Prostate gland (tissue), 2 donors: ENCODE measurements around the gene SLC24A3. TPM values are rescaled to one million over a fixed set of nuclear protein-coding genes. Genes with fewer than 3 reads are reported as not detected.

Experiments
- DNase-seq: peaks from one replicate; pipeline ENCODE4 v3.0.0-alpha.2; 2019; ENCODE audit warnings: low spot score
- H3K27ac ChIP-seq, 2 donors: fragments of 200-600 bp; sonication (generic); 2 replicates each; pipeline ENCODE4 v1.5.1; 2017 to 2019
- H3K27me3 ChIP-seq: fragments of 200-600 bp; sonication (generic); replicated peaks from 2 replicates; pipeline ENCODE4 v1.5.1; 2019; ENCODE audit not compliant: insufficient read depth
- H3K36me3 ChIP-seq, 2 donors: fragments of 200-600 bp; sonication (generic); 1 replicate in 1 of 2; 2 replicates in 1 of 2; pipeline versions ENCODE4 v1.5.1 to v1.8.1; 2017 to 2019
- H3K4me1 ChIP-seq: fragments of 200-600 bp; sonication (generic); replicated peaks from 2 replicates; pipeline ENCODE4 v1.5.1; 2019
- H3K4me3 ChIP-seq, 2 donors: fragments of 200-600 bp; sonication (generic); 2 replicates each; pipeline ENCODE4 v1.5.1; 2017 to 2019
- H3K9me3 ChIP-seq: fragments of 200-600 bp; sonication (generic); 2 replicates; pipeline ENCODE4 v1.5.1; 2017
- CTCF ChIP-seq, 4 experiments: fragments of 200-600 bp in 2 of 4; fragments of 450-650 bp in 2 of 4; sonication (generic) in 2 of 4; IDR thresholded peaks; 1 replicate in 3 of 4; 2 replicates in 1 of 4; pipeline ENCODE4 v1.5.1; 2016 to 2019; ENCODE audit warnings: antibody characterized with exemption in 4 of 4, mild to moderate bottlenecking in 2 of 4, moderate library complexity in 2 of 4
- POLR2A ChIP-seq: fragments of 450-650 bp; IDR thresholded peaks from one replicate; pipeline ENCODE4 v1.6.1; 2016; ENCODE audit warnings: antibody characterized with exemption, mild to moderate bottlenecking
- POLR2AphosphoS5 ChIP-seq: sonication (generic); formaldehyde crosslinking; IDR thresholded peaks from one replicate; pipeline ENCODE4 v1.6.1; 2017; ENCODE audit warnings: antibody characterized with exemption
- WGBS: methylation state at CpG from one replicate; pipeline ENCODE4 v1.1.5; 2018; 5-methylcytosine and 5-hydroxymethylcytosine counted together
- intact Hi-C: fragments of 100-400 bp; cut with DNase I; formaldehyde crosslinking; loops from one replicate; pipeline ENCODE4 v1.14.2; 2022
- total RNA-seq, 2 donors: library from RNA; depleted of rRNA; stranded (reverse); fragments of >200 nt; gene quantifications; one replicate each; pipeline ENCODE4 v1.1.0, GENCODE V29; 2016

Gene SLC24A3
- total RNA-seq, 2 donors from 2014 or later = 4.6 to 8.0 TPM

GRCh38 chr20:19257865-19258264, 45.4 kb downstream of the SLC24A3 start:
- Histone ChIP-seq H3K27ac (no peak overlapping the region), H3K4me1 (no peaks in the 10 kb centered on the region), H3K27me3 (no peaks in the 10 kb centered on the region), H3K4me3 (no peak overlapping the region), H3K9me3 (no peaks in the 10 kb centered on the region), H3K36me3 (no peaks in the 10 kb centered on the region)
- intact Hi-C loops = no loop called here
- WGBS = 76% methylated on average over 6 of the region's 6 CpGs
- TF ChIP-seq CTCF (IDR thresholded peaks at IDR 0.05) (no peak), POLR2AphosphoS5 (no peak), POLR2A (no peak)
- no peak for DNase-seq

DNA sequence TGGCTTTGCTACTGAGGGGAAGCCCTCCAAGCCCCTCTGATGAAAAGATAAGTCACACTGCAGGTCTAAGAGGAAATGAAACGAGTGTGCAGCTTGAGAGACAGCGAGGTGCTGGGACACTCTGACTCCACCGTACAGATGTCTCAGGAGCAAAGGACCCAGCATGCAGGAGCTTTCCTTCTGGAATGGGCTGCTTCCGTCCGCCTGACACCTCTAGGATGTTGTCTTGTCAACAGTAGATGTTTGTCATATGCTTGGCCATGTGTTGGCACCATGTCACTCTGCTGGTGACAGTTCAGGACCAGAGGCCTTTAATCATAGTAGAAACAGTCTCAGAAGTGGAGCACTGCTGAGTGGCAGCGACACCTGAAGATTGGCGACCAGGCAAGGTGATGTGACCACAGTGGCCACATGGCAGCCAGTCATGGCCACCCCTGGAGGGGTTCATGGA, 46.7 kb downstream of the SLC24A3 start:
- no peak for DNase-seq
- Histone ChIP-seq H3K27me3 (no peaks in the 10 kb centered on the region), H3K4me1 (no peaks in the 10 kb centered on the region), H3K27ac (no peak overlapping the region), H3K4me3 (no peak overlapping the region), H3K9me3 (no peaks in the 10 kb centered on the region), H3K36me3 (no peaks in the 10 kb centered on the region)
- intact Hi-C loops = no loop called here
- 91% methylated on average over 7 of the region's 7 CpGs for whole genome bisulfite sequencing
- TF ChIP-seq CTCF (IDR thresholded peaks at IDR 0.05) = no peak
- TF ChIP-seq POLR2A = no peak
- no peak for TF ChIP-seq POLR2AphosphoS5

- DNase-seq = no peak
- Histone ChIP-seq H3K36me3 (no peaks in the 10 kb centered on the region), H3K9me3 (no peaks in the 10 kb centered on the region), H3K27me3 (no peaks in the 10 kb centered on the region), H3K4me1 (no peaks in the 10 kb centered on the region), H3K4me3 (no peak overlapping the region), H3K27ac (no peak overlapping the region)
- TF ChIP-seq CTCF (IDR thresholded peaks at IDR 0.05) = no peak
- TF ChIP-seq POLR2AphosphoS5 = no peak
- TF ChIP-seq POLR2A = no peak
- intact Hi-C loops = no loop called here
- WGBS = 74% methylated on average over 9 of the region's 9 CpGs
Measured at GRCh38 chr20:19260412-19261090, 48.1 kb downstream of the SLC24A3 start.

- TF ChIP-seq POLR2AphosphoS5 (no peak), CTCF (IDR thresholded peaks at IDR 0.05) (no peak), POLR2A (no peak)
- Histone ChIP-seq H3K4me3 (no peak overlapping the region), H3K36me3 (no peaks in the 10 kb centered on the region), H3K27ac (no peak overlapping the region), H3K27me3 (no peaks in the 10 kb centered on the region), H3K9me3 (no peaks in the 10 kb centered on the region), H3K4me1 (no peaks in the 10 kb centered on the region)
- 84% methylated on average over 7 of the region's 7 CpGs for WGBS
- intact Hi-C loops = no loop called here
- no peak for DNase-seq
Measured at GRCh38 chr20:19264191-19264590, 51.7 kb downstream of the SLC24A3 start.
